ENCODE measurements around the gene TIMM50. TPM values are rescaled to one million over a fixed set of nuclear protein-coding genes. Genes with fewer than 3 reads are reported as not detected.

TIMM50 gene
- total and polyA plus RNA-seq, 2 of the 13 experiments (the other 11 are each of a cell fraction or from before 2014, with no cell fraction given), result 91.1 to 92.5 TPM

DNA sequence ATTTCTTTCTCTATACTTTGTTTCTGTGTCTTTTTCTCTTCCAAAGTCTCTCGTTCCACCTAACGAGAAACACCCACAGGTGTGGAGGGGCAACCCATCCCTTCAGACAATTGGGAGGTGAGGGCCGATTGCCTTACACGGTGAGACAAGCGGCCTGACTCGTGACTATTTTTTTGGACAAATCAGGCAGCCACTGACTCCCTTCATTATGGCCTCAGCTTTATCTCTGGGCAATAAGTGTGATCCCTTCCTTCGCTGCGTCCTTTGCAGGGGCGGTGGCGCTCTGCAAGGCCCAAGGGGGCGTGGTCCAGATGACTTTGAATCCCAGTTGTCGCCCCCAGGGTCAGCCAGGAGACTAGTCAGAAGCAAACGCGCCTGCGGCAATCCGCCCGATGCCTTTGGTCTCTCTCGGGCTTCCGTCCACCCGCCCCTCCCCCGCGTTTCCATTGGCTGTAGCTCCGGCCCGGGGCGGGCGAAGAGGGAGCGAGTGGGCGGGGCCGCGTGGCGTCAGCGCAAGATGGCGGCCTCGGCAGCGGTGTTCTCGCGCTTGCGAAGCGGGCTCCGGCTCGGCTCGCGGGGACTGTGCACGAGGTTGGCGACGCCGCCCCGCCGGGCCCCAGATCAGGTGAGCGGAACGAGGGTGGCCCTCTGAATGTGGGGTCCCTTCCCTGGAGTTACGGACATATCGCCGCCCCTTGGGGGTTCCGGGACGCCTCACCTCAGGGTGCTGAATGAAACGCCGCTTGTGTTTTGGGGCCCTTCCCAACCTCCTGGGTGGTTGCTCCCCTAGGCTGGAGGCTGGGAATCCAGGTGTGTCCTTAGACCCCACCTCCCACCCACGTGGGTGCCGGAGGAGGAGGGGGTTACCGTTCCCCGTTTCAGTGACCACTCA lies at the start of gene TIMM50 (continued):
- TF ChIP-seq SNAPC2 (CRISPR knock-in tag; IDR thresholded peaks at IDR 0.05) (peak; percentile 88; the same call in 1 of the 2 replicates), SRSF9 (IDR thresholded peaks at IDR 0.05; ENCODE audit: borderline replicate concordance, insufficient read depth, low read depth, low read length, poor library complexity, severe bottlenecking) (no peak), E2F1 (CRISPR knock-in tag; IDR thresholded peaks at IDR 0.05) (peak; percentile 58; the same call in 1 of the 2 replicates), FOXO1 (CRISPR knock-in tag; IDR thresholded peaks at IDR 0.05) (no peak; the same call in 1 of the 2 replicates), DNMT3B (CRISPR knock-in tag; conservative IDR thresholded peaks at IDR 0.05) (no peak), SIX1 (CRISPR knock-in tag; IDR thresholded peaks at IDR 0.05; ENCODE audit: borderline replicate concordance) (no peak), MAFF (IDR thresholded peaks at IDR 0.05; ENCODE audit: low read depth, low read length) (no peak), GTF2F1 (IDR thresholded peaks at IDR 0.05; ENCODE audit: low read length) (no peak), SRF (IDR thresholded peaks at IDR 0.05; ENCODE audit: low read depth, low read length) (no peak), HBP1 (CRISPR knock-in tag; IDR thresholded peaks at IDR 0.05; ENCODE audit: low read depth) (peak; percentile 39; the same call in 1 of the 2 replicates), TBX3 (IDR thresholded peaks at IDR 0.05; ENCODE audit: borderline replicate concordance) (no peak), ZNF607 (CRISPR knock-in tag; IDR thresholded peaks at IDR 0.05; ENCODE audit: borderline replicate concordance) (no peak; the same call in 1 of the 2 replicates), POLR2AphosphoS5 (IDR thresholded peaks at IDR 0.05; ENCODE audit: low read depth, low read length) (peak; percentile 72)
- TF ChIP-seq, protein P1, sequence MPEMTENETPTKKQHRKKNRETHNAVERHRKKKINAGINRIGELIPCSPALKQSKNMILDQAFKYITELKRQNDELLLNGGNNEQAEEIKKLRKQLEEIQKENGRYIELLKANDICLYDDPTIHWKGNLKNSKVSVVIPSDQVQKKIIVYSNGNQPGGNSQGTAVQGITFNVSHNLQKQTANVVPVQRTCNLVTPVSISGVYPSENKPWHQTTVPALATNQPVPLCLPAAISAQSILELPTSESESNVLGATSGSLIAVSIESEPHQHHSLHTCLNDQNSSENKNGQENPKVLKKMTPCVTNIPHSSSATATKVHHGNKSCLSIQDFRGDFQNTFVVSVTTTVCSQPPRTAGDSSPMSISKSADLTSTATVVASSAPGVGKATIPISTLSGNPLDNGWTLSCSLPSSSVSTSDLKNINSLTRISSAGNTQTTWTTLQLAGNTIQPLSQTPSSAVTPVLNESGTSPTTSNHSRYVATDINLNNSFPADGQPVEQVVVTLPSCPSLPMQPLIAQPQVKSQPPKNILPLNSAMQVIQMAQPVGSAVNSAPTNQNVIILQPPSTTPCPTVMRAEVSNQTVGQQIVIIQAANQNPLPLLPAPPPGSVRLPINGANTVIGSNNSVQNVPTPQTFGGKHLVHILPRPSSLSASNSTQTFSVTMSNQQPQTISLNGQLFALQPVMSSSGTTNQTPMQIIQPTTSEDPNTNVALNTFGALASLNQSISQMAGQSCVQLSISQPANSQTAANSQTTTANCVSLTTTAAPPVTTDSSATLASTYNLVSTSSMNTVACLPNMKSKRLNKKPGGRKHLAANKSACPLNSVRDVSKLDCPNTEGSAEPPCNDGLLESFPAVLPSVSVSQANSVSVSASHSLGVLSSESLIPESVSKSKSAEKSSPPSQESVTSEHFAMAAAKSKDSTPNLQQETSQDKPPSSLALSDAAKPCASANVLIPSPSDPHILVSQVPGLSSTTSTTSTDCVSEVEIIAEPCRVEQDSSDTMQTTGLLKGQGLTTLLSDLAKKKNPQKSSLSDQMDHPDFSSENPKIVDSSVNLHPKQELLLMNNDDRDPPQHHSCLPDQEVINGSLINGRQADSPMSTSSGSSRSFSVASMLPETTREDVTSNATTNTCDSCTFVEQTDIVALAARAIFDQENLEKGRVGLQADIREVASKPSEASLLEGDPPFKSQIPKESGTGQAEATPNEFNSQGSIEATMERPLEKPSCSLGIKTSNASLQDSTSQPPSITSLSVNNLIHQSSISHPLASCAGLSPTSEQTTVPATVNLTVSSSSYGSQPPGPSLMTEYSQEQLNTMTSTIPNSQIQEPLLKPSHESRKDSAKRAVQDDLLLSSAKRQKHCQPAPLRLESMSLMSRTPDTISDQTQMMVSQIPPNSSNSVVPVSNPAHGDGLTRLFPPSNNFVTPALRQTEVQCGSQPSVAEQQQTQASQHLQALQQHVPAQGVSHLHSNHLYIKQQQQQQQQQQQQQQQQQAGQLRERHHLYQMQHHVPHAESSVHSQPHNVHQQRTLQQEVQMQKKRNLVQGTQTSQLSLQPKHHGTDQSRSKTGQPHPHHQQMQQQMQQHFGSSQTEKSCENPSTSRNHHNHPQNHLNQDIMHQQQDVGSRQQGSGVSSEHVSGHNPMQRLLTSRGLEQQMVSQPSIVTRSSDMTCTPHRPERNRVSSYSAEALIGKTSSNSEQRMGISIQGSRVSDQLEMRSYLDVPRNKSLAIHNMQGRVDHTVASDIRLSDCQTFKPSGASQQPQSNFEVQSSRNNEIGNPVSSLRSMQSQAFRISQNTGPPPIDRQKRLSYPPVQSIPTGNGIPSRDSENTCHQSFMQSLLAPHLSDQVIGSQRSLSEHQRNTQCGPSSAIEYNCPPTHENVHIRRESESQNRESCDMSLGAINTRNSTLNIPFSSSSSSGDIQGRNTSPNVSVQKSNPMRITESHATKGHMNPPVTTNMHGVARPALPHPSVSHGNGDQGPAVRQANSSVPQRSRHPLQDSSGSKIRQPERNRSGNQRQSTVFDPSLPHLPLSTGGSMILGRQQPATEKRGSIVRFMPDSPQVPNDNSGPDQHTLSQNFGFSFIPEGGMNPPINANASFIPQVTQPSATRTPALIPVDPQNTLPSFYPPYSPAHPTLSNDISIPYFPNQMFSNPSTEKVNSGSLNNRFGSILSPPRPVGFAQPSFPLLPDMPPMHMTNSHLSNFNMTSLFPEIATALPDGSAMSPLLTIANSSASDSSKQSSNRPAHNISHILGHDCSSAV (CRISPR knock-in tag; IDR thresholded peaks at IDR 0.05; ENCODE audit: borderline replicate concordance), result no peak
- TF ChIP-seq, protein P2, sequence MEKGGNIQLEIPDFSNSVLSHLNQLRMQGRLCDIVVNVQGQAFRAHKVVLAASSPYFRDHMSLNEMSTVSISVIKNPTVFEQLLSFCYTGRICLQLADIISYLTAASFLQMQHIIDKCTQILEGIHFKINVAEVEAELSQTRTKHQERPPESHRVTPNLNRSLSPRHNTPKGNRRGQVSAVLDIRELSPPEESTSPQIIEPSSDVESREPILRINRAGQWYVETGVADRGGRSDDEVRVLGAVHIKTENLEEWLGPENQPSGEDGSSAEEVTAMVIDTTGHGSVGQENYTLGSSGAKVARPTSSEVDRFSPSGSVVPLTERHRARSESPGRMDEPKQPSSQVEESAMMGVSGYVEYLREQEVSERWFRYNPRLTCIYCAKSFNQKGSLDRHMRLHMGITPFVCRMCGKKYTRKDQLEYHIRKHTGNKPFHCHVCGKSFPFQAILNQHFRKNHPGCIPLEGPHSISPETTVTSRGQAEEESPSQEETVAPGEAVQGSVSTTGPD (CRISPR knock-in tag; IDR thresholded peaks at IDR 0.05), result no peak
- TF ChIP-seq, protein P3, sequence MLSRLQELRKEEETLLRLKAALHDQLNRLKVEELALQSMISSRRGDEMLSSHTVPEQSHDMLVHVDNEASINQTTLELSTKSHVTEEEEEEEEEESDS (CRISPR knock-in tag; IDR thresholded peaks at IDR 0.05; ENCODE audit: borderline replicate concordance), result no peak

Measured in HepG2 (cell line).